Osteoblast (primary cell): ENCODE measurements around the gene AAMP. TPM values are rescaled to one million over a fixed set of nuclear protein-coding genes. Genes with fewer than 3 reads are reported as not detected.
A peak's percentile ranks its signal among the peaks of the same experiment; 100 is the strongest.

Experiments used
- DNase-seq: peaks from one replicate; pipeline ENCODE4 v3.0.0; 2011; ENCODE audit warnings: low spot score, mixed read lengths; ENCODE audit not compliant: insufficient read length; ENCODE audit errors: missing footprints
- H2AFZ ChIP-seq: 2 replicates; pipeline ENCODE4 v1.6.0; 2011; ENCODE audit warnings: mild to moderate bottlenecking, low read length
- H3K27ac ChIP-seq: 2 replicates; pipeline ENCODE4 v1.5.1; 2011; ENCODE audit warnings: mild to moderate bottlenecking, low read depth, low read length, moderate library complexity
- H3K27me3 ChIP-seq: 2 replicates; pipeline ENCODE4 v1.6.0; 2012; ENCODE audit warnings: mild to moderate bottlenecking, control low read depth, inconsistent platforms, low read length, moderate library complexity; ENCODE audit not compliant: insufficient read depth
- H3K36me3 ChIP-seq: 2 replicates; pipeline ENCODE4 v1.5.1; 2011; ENCODE audit warnings: mild to moderate bottlenecking, low read length, control low read depth, moderate library complexity; ENCODE audit not compliant: insufficient read depth
- H3K4me1 ChIP-seq: 2 replicates; pipeline ENCODE4 v1.5.1; 2011; ENCODE audit warnings: mild to moderate bottlenecking, low read length, control low read depth, moderate library complexity; ENCODE audit not compliant: insufficient read depth
- H3K4me2 ChIP-seq: 2 replicates; pipeline ENCODE4 v1.6.0; 2011; ENCODE audit warnings: mild to moderate bottlenecking, low read length; ENCODE audit not compliant: insufficient read depth
- H3K4me3 ChIP-seq: fragments of 200-600 bp; sonication (generic); 3 replicates; pipeline ENCODE4 v1.5.1; 2012; ENCODE audit warnings: mild to moderate bottlenecking, low read length, inconsistent platforms; ENCODE audit not compliant: insufficient read depth
- H3K79me2 ChIP-seq: 2 replicates; pipeline ENCODE4 v1.6.0; 2012; ENCODE audit warnings: mild to moderate bottlenecking, low read length, control low read depth, inconsistent platforms; ENCODE audit not compliant: insufficient read depth
- H3K9me3 ChIP-seq: 2 replicates; pipeline ENCODE4 v1.5.1; 2011; ENCODE audit warnings: low read depth, low read length, control low read depth
- H4K20me1 ChIP-seq: 2 replicates; pipeline ENCODE4 v1.6.0; 2012; ENCODE audit warnings: mild to moderate bottlenecking, low read length, control low read depth; ENCODE audit not compliant: insufficient read depth
- total RNA-seq: library from RNA; depleted of rRNA; stranded (reverse); fragments of >200 nt; gene quantifications from 2 replicates; pipeline ENCODE4 v1.2.3, GENCODE V29; 2012
- TF ChIP-seq, protein P1 (sequence below): IDR thresholded peaks from 2 replicates; pipeline ENCODE4 v1.5.1; 2011; ENCODE audit warnings: mild to moderate bottlenecking, low read depth, low read length, moderate library complexity; ENCODE audit errors: extremely low read depth

AAMP gene
- total RNA-seq, 1 donor = 97.0 TPM

- Histone ChIP-seq H3K79me2 (peaks cover 59% of the 10 kb centered on the region), H2AFZ (no peak overlapping the region)
Measured at GRCh38 chr2:218245214-218245613, 24.7 kb downstream of the AAMP start.

GRCh38 chr2:218244665-218245064 lies 25.3 kb downstream of the AAMP start:
- Histone ChIP-seq H3K4me2 (no peak overlapping the region), H3K9me3 (no peaks in the 10 kb centered on the region), H3K79me2 (peaks cover 56% of the 10 kb centered on the region), H2AFZ (no peak overlapping the region), H3K27ac (no peak overlapping the region), H3K4me1 (no peaks in the 10 kb centered on the region), H3K4me3 (no peak overlapping the region), H4K20me1 (peaks cover 20% of the 10 kb centered on the region), H3K27me3 (no peaks in the 10 kb centered on the region), H3K36me3 (peaks cover 91% of the 10 kb centered on the region)
- TF ChIP-seq, protein P1, sequence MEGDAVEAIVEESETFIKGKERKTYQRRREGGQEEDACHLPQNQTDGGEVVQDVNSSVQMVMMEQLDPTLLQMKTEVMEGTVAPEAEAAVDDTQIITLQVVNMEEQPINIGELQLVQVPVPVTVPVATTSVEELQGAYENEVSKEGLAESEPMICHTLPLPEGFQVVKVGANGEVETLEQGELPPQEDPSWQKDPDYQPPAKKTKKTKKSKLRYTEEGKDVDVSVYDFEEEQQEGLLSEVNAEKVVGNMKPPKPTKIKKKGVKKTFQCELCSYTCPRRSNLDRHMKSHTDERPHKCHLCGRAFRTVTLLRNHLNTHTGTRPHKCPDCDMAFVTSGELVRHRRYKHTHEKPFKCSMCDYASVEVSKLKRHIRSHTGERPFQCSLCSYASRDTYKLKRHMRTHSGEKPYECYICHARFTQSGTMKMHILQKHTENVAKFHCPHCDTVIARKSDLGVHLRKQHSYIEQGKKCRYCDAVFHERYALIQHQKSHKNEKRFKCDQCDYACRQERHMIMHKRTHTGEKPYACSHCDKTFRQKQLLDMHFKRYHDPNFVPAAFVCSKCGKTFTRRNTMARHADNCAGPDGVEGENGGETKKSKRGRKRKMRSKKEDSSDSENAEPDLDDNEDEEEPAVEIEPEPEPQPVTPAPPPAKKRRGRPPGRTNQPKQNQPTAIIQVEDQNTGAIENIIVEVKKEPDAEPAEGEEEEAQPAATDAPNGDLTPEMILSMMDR = no peak
- DNase-seq = no peak

More at GRCh38 chr2:218245214-218245613, 24.7 kb downstream of the AAMP start:
- peaks cover 95% of the 10 kb centered on the region for H3K36me3 ChIP-seq
- H3K4me1 ChIP-seq = no peaks in the 10 kb centered on the region
- H3K27me3 ChIP-seq = no peaks in the 10 kb centered on the region
- H3K4me2 ChIP-seq = no peak overlapping the region
- no peak overlapping the region for H3K27ac ChIP-seq
- H4K20me1 ChIP-seq = peaks cover 23% of the 10 kb centered on the region
- no peaks in the 10 kb centered on the region for H3K9me3 ChIP-seq
- TF ChIP-seq, protein P1 = no peak
- no peak for DNase-seq
- H3K4me3 ChIP-seq = no peak overlapping the region

- H3K36me3 ChIP-seq = peaks cover 90% of the 10 kb centered on the region
- H2AFZ ChIP-seq = no peak overlapping the region
- H3K79me2 ChIP-seq = peaks cover 53% of the 10 kb centered on the region
- no peak overlapping the region for H3K27ac ChIP-seq
- no peaks in the 10 kb centered on the region for H3K27me3 ChIP-seq
- no peak for DNase-seq
- no peaks in the 10 kb centered on the region for H3K9me3 ChIP-seq
- TF ChIP-seq, protein P1 = no peak
- H4K20me1 ChIP-seq = peaks cover 15% of the 10 kb centered on the region
- H3K4me1 ChIP-seq = no peaks in the 10 kb centered on the region
- H3K4me3 ChIP-seq = no peak overlapping the region
- H3K4me2 ChIP-seq = no peak overlapping the region
Measured at GRCh38 chr2:218244204-218244603, 25.7 kb downstream of the AAMP start.

DNA sequence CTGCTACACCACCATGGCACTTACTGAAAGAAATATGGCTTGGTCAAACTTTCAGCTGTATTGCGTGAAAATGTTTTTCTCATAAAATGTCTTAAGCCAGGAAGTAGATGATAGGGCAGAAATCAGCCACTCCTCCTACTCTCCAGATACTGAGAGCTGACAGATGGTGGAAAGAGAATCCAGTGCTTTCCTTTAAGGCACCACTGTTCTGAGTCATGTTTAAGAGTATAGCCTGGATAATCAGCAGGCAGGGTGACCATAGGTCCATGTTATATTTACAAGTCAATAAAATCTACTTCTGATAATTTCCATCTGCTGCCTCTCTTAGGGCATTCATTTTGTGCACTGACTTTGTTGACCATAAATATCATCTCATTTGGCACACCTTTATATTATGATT lies 31.1 kb downstream of the AAMP start:
- DNase-seq = peak; percentile 2
- H3K9me3 ChIP-seq = no peaks in the 10 kb centered on the region
- no peak overlapping the region for H3K4me2 ChIP-seq
- TF ChIP-seq, protein P1 = no peak
- no peaks in the 10 kb centered on the region for H3K27me3 ChIP-seq
- H3K27ac ChIP-seq = no peak overlapping the region
- H3K4me3 ChIP-seq = no peak overlapping the region
- H4K20me1 ChIP-seq = peaks cover 5% of the 10 kb centered on the region
- no peaks in the 10 kb centered on the region for H3K4me1 ChIP-seq
- H3K79me2 ChIP-seq = peaks cover 62% of the 10 kb centered on the region
- no peak overlapping the region for H2AFZ ChIP-seq
- H3K36me3 ChIP-seq = peaks cover 87% of the 10 kb centered on the region
